Neuron (in vitro differentiated cells): ENCODE results near the gene AXDND1.
"Not testable (repeated sequence)": the region's sequence is repeated elsewhere in the genome, so short reads cannot be mapped to it uniquely, and the experiment has no call there.

Experiments used
- H2AFZ ChIP-seq: one replicate; pipeline ENCODE4 v1.6.1; 2013; ENCODE audit warnings: low read depth, mild to moderate bottlenecking, inconsistent platforms, low read length, moderate library complexity
- H3K27me3 ChIP-seq: one replicate; pipeline ENCODE4 v1.6.1; 2013; ENCODE audit warnings: low read length; ENCODE audit not compliant: insufficient read depth
- H3K36me3 ChIP-seq: one replicate; pipeline ENCODE4 v1.6.1; 2013; ENCODE audit warnings: low read length; ENCODE audit not compliant: insufficient read depth
- H3K4me1 ChIP-seq: one replicate; pipeline ENCODE4 v1.6.1; 2013; ENCODE audit warnings: low read length; ENCODE audit not compliant: insufficient read depth
- H3K4me3 ChIP-seq: 2 replicates; pipeline ENCODE4 v1.5.1; 2013; ENCODE audit warnings: mild to moderate bottlenecking, low read length, moderate library complexity
- H3K9me3 ChIP-seq: one replicate; pipeline ENCODE4 v1.6.1; 2013; ENCODE audit warnings: low read length

Gene AXDND1

DNA sequence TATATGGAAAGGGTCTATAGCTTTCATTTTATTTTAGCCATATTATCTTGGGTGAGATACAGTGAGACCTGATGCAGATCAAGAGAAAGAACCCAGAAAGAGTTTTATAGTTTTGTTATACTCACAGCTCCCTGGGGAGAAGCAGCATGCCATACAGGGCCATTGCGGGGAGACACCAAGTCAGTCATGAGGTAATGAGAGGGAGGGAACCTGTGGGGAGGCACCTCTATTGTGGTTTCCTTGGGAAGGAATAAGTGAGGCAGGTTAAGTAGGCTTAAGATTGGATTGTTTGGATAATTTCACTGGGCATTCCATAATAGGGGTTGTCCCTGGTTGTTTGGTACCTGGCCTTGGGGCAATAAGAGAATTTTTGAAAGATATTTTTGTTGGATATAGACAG lies 19.7 kb downstream of the AXDND1 start:
- Histone ChIP-seq H3K27me3 (no peaks in the 10 kb centered on the region), H3K4me3 (no peak overlapping the region), H2AFZ (no peak overlapping the region), H3K4me1 (no peaks in the 10 kb centered on the region), H3K9me3 (no peaks in the 10 kb centered on the region), H3K36me3 (no peaks in the 10 kb centered on the region)

DNA sequence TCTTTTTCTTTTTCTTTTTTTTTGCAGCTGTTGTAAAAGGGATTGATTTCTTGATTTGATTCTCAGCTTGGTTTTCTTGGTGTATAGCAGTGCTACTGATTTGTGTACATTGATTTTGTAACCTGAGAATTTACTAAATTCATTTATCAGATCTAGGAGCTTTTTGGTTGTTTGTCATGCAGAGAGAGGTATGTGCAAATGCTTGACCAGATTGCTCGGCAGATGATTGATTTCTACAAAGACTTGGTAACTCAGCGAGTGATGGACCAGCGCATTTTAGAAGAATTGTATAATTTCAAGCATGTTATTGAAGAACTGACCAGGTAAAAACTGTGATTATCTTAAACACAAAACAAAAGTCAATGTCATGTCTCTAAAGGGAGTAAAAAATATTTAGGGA lies 27.9 kb downstream of the AXDND1 start:
- no peak overlapping the region for H2AFZ ChIP-seq
- no peaks in the 10 kb centered on the region for H3K9me3 ChIP-seq
- no peak overlapping the region for H3K4me3 ChIP-seq
- H3K4me1 ChIP-seq: no peaks in the 10 kb centered on the region
- no peaks in the 10 kb centered on the region for H3K36me3 ChIP-seq
- no peaks in the 10 kb centered on the region for H3K27me3 ChIP-seq

GRCh38 chr1:179399399-179399798 lies 33.6 kb downstream of the AXDND1 start:
- not testable (repeated sequence) for H3K4me3 ChIP-seq, H3K27me3 ChIP-seq, H3K4me1 ChIP-seq, H3K9me3 ChIP-seq, H2AFZ ChIP-seq, H3K36me3 ChIP-seq

DNA sequence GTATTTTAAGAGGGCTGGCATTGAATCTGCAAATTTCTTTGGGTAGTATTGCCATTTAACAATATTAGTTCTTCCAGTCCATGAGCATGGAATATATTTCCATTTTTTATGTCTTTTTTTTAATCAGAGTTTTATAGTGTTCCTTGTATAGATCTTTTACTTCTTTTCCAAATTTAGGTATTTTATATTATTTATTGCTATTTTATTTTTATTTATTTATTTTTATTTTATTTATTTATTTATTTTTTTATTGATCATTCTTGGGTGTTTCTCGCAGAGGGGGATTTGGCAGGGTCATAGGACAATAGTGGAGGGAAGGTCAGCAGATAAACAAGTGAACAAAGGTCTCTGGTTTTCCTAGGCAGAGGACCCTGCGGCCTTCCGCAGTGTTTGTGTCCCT lies 52.0 kb downstream of the AXDND1 start:
- not testable (repeated sequence) for H3K4me3 ChIP-seq, H3K27me3 ChIP-seq, H3K9me3 ChIP-seq, H3K4me1 ChIP-seq, H3K36me3 ChIP-seq, H2AFZ ChIP-seq

DNA sequence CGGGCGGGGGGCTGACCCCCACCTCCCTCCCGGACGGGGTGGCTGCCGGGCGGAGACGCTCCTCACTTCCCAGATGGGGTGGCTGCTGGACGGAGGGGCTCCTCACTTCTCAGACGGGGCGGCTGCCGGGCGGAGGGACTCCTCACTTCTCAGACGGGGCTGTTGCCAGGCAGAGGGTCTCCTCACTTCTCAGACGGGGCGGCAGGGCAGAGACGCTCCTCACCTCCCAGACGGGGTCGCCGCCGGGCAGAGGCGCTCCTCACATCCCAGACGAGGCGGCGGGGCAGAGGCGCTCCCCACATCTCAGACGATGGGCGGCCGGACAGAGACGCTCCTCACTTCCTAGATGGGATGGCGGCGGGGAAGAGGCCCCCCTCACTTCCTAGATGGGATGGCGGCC lies 52.9 kb downstream of the AXDND1 start:
- not testable (repeated sequence) for H3K4me1 ChIP-seq, H3K27me3 ChIP-seq, H2AFZ ChIP-seq, H3K36me3 ChIP-seq, H3K9me3 ChIP-seq, H3K4me3 ChIP-seq

DNA sequence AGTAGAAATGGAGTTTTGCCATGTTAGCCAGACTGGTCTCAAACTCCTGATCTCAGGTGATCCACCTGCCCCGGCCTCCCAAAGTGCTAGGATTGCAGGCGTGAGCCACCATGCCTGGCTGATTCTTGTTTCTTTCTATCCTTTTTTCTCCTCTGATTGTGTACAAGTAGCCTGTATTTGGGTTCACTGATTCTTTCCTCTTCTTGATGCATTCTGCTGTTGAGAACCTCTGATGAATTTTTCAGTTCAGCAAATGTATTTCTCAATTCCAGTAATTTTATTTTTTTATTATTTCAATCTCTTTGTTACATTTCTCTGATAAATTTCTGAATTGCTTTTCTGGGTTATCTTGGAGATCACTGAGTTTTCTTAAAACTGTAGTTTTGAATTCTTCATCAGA lies 58.8 kb downstream of the AXDND1 start:
- Histone ChIP-seq H3K4me3 (no peak overlapping the region), H2AFZ (no peak overlapping the region), H3K36me3 (no peaks in the 10 kb centered on the region), H3K9me3 (peaks cover 2% of the 10 kb centered on the region), H3K4me1 (no peaks in the 10 kb centered on the region), H3K27me3 (no peaks in the 10 kb centered on the region)

- Histone ChIP-seq H3K27me3 (no peaks in the 10 kb centered on the region), H2AFZ (no peak overlapping the region), H3K9me3 (peaks cover 2% of the 10 kb centered on the region), H3K4me1 (no peaks in the 10 kb centered on the region), H3K4me3 (no peak overlapping the region), H3K36me3 (no peaks in the 10 kb centered on the region)
Measured at GRCh38 chr1:179425186-179425585, 59.4 kb downstream of the AXDND1 start.

DNA sequence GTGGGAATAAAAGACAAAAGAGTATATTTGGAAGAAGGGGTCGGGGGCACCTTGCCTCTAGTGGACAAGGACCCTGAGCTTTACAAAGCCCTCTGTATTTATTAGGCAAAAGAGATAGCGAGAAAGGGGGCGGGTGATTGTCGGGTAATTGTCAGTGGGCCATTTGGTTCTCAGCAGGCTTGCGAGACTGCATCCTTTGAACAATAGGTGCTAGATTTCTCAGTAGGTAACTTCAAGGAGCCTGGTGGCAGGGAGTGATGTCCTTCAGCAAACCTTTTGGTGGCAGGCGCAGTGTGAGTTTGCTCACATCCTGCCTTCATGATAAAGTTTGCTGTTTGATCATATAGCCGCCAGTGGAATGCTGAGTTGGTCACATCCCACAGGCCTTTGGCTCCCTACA lies 71.4 kb downstream of the AXDND1 start:
- no peaks in the 10 kb centered on the region for H3K4me1 ChIP-seq
- no peak overlapping the region for H2AFZ ChIP-seq
- H3K27me3 ChIP-seq: no peaks in the 10 kb centered on the region
- peaks cover 2% of the 10 kb centered on the region for H3K9me3 ChIP-seq
- no peaks in the 10 kb centered on the region for H3K36me3 ChIP-seq
- H3K4me3 ChIP-seq: no peak overlapping the region

DNA sequence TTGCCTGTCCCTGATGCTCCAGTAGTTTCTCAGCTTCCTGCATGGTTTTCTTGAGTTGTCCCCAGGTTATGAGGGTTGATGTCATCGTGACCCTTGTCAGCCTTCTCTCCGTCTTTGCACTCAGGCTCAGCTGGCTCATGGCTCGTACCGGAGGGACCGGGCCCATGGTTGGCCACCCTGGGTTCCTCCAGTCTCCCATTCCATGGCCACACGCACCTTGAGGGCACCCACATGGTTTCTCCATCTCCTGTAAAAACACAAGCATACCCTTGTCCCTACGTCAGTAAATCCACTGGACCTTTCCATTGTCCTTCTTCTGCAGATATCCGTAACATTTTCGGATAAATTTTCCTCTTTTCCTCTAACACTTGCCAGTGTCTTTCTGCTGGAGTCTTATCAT lies 73.9 kb downstream of the AXDND1 start:
- not testable (repeated sequence) for H3K9me3 ChIP-seq, H3K4me1 ChIP-seq, H2AFZ ChIP-seq, H3K36me3 ChIP-seq, H3K27me3 ChIP-seq, H3K4me3 ChIP-seq

GRCh38 chr1:179440301-179440700 lies 74.5 kb downstream of the AXDND1 start:
- H3K4me1 ChIP-seq, H3K27me3 ChIP-seq, H2AFZ ChIP-seq, H3K4me3 ChIP-seq, H3K9me3 ChIP-seq, H3K36me3 ChIP-seq: not testable (repeated sequence)

DNA sequence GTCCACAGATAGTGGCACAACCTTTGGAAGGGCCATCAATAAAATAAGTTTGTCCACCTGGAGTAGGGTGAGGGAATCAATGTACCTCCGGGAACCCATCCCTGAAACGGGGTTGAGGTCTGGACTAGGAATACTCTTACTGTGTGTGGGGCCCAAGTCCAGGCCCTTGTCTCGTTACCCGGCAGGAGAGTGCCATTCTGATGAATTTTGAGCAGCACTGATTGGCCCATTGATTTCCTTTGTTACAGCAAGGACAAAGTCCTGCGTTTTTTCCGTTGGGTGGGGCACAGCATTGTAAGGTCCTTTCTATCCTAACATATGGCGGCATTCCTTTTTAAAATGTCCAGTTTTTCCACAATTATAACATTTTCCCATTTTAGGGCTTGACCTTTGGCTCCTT lies 75.2 kb downstream of the AXDND1 start:
- Histone ChIP-seq H2AFZ (no peak overlapping the region), H3K36me3 (no peaks in the 10 kb centered on the region), H3K4me1 (no peaks in the 10 kb centered on the region), H3K4me3 (no peak overlapping the region), H3K9me3 (no peaks in the 10 kb centered on the region), H3K27me3 (no peaks in the 10 kb centered on the region)

- Histone ChIP-seq H3K9me3 (no peaks in the 10 kb centered on the region), H3K27me3 (no peaks in the 10 kb centered on the region), H3K36me3 (no peaks in the 10 kb centered on the region), H2AFZ (no peak overlapping the region), H3K4me3 (no peak overlapping the region), H3K4me1 (no peaks in the 10 kb centered on the region)
Measured at GRCh38 chr1:179441501-179441900, 75.7 kb downstream of the AXDND1 start.

DNA sequence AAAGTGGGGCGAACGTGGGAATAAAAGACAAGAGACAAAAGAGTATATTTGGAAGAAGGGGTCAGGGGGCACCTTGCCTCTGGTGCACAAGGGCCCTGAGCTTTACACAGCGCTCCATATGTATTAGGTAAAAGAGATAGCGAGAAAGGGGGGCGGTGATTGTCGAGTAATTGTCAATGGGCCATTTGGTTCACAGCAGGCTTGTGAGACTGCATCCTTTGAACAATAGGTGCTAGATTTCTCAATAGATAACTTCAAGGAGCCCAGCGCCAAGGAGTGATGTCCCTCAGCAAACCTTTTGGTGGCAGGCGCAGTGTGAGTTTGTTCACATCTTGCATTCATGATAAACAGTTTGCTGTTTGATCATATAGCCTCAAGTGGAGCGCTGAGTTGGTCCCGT lies 77.1 kb downstream of the AXDND1 start:
- not testable (repeated sequence) for H3K4me3 ChIP-seq, H3K27me3 ChIP-seq, H3K4me1 ChIP-seq, H3K9me3 ChIP-seq, H3K36me3 ChIP-seq, H2AFZ ChIP-seq

- no peaks in the 10 kb centered on the region for H3K36me3 ChIP-seq
- peaks cover 1% of the 10 kb centered on the region for H3K9me3 ChIP-seq
- H3K4me1 ChIP-seq: no peaks in the 10 kb centered on the region
- no peak overlapping the region for H3K4me3 ChIP-seq
- H3K27me3 ChIP-seq: no peaks in the 10 kb centered on the region
- H2AFZ ChIP-seq: no peak overlapping the region
Measured at GRCh38 chr1:179445593-179445992, 79.8 kb downstream of the AXDND1 start.

- Histone ChIP-seq H3K27me3 (no peaks in the 10 kb centered on the region), H3K4me3 (no peak overlapping the region), H2AFZ (no peak overlapping the region), H3K9me3 (peaks cover 2% of the 10 kb centered on the region), H3K4me1 (no peaks in the 10 kb centered on the region), H3K36me3 (no peaks in the 10 kb centered on the region)
Measured at GRCh38 chr1:179447489-179447888, 81.7 kb downstream of the AXDND1 start.
